Measurements from ENCODE around the gene PPP1R3C.

DNA sequence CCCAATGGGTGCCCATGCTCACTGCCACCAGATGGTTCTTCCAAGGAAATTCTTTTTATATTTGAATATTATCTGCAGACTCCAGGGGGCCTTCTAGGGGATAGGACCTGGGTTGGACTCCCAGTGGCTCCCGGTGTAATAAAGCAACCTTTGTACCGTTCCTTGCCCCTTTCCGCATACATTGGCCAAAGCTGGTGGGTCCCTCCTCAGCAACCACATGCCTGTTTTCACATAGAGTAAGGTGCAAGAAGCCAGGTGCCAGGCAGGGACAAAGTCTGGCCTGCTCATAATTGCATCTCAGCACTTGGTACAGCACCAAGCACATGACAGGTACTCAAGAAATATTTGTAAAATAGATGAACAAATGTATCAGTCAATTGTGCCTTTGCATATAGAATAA lies 46.4 kb upstream of the PPP1R3C start:
- TF ChIP-seq, protein P1, sequence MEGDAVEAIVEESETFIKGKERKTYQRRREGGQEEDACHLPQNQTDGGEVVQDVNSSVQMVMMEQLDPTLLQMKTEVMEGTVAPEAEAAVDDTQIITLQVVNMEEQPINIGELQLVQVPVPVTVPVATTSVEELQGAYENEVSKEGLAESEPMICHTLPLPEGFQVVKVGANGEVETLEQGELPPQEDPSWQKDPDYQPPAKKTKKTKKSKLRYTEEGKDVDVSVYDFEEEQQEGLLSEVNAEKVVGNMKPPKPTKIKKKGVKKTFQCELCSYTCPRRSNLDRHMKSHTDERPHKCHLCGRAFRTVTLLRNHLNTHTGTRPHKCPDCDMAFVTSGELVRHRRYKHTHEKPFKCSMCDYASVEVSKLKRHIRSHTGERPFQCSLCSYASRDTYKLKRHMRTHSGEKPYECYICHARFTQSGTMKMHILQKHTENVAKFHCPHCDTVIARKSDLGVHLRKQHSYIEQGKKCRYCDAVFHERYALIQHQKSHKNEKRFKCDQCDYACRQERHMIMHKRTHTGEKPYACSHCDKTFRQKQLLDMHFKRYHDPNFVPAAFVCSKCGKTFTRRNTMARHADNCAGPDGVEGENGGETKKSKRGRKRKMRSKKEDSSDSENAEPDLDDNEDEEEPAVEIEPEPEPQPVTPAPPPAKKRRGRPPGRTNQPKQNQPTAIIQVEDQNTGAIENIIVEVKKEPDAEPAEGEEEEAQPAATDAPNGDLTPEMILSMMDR (IDR thresholded peaks at IDR 0.05), result no peak
- TF ChIP-seq POLR2AphosphoS5 (IDR thresholded peaks at IDR 0.05), result no peak

Data from stomach (tissue), 4 donors.